HepG2 (cell line): ENCODE results near the gene RNF149. TPM values are rescaled to one million over a fixed set of nuclear protein-coding genes. Genes with fewer than 3 reads are reported as not detected.

ENCODE experiments used
- ATAC-seq: fragments of 200-7000 bp; cut with Tn5 transposase; 3 replicates; pipeline ENCODE4 v1.9.1; 2020; ENCODE audit warnings: mild to moderate bottlenecking, moderate library complexity
- BruUV-seq: library from RNA; stranded (reverse); fragments of 400-500 nt; replicated peaks from 2 replicates; lab custom pipeline; 2021; lab: Mats Ljungman, UMichigan
- CTCF ChIA-PET: fragments of 300-600 bp; formaldehyde crosslinking; extraction: SDS; loops from one replicate; lab custom pipeline; 2021; ENCODE audit warnings: low total read pairs, inconsistent platforms, low intra/inter-chr PET ratio; lab: Yijun Ruan, JAX
- POLR2A ChIA-PET: fragments of 350-600 bp; sonication (Branson Sonifier 250); formaldehyde crosslinking; loops from one replicate; lab custom pipeline; 2020; ENCODE audit warnings: antibody characterized with exemption, inconsistent platforms; lab: Yijun Ruan, JAX
- DNase-seq: peaks from one replicate; pipeline ENCODE4 v3.0.0-alpha.2; 2015; ENCODE audit warnings: low spot score
- FAIRE-seq: peaks from 3 replicates; lab custom pipeline; 2011; peaks lifted over from hg19 to GRCh38; lab: Jason Lieb, UNC
- H2AFZ ChIP-seq: one replicate; pipeline ENCODE4 v1.6.1; 2011; ENCODE audit warnings: low read length, inconsistent platforms
- H3K27ac ChIP-seq: fragments of 300-600 bp; 3 replicates; pipeline ENCODE4 v1.8.0; 2011; ENCODE audit warnings: mixed run types, mild to moderate bottlenecking, mixed read lengths, low read length, inconsistent platforms; ENCODE audit not compliant: insufficient read depth; ENCODE audit errors: extremely low read length
- H3K27me3 ChIP-seq, 2 experiments: fragments of 200-600 bp in 1 of 2; 2 replicates in 1 of 2; 3 replicates in 1 of 2; pipeline versions ENCODE4 v1.6.0 to v1.8.0; 2011; ENCODE audit warnings: low read length in 2 of 2, mild to moderate bottlenecking in 2 of 2, moderate library complexity in 2 of 2, inconsistent platforms in 1 of 2; ENCODE audit not compliant: insufficient read depth in 2 of 2, control insufficient read depth in 1 of 2
- H3K36me3 ChIP-seq, 2 experiments: fragments of 200-600 bp in 1 of 2; replicated peaks in 1 of 2; 2 replicates in 1 of 2; 3 replicates in 1 of 2; pipeline versions ENCODE4 v1.5.1 to v1.8.0; 2011; ENCODE audit warnings: low read length in 2 of 2, inconsistent platforms in 1 of 2; ENCODE audit not compliant: insufficient read depth in 2 of 2, control insufficient read depth in 1 of 2
- H3K4me1 ChIP-seq: 2 replicates; pipeline ENCODE4 v1.5.1; 2012; ENCODE audit warnings: low read length, inconsistent platforms; ENCODE audit not compliant: insufficient read depth
- H3K4me2 ChIP-seq: 2 replicates; pipeline ENCODE4 v1.6.0; 2011; ENCODE audit warnings: low read depth, low read length, inconsistent platforms
- H3K4me3 ChIP-seq, 3 experiments: fragments of 200-600 bp in 1 of 3; sonication (generic), shearing (Covaris generic) in 1 of 3; replicated peaks in 1 of 3; 2 replicates each; pipeline ENCODE4 v1.5.1; 2011 to 2016; ENCODE audit warnings: low read length in 3 of 3, inconsistent platforms in 2 of 3, low read depth in 2 of 3, mild to moderate bottlenecking in 2 of 3, control low read depth in 1 of 3, mixed read lengths in 1 of 3; ENCODE audit not compliant: insufficient read depth in 1 of 3
- H3K79me2 ChIP-seq: one replicate; pipeline ENCODE4 v1.6.1; 2011; ENCODE audit warnings: low read length, inconsistent platforms; ENCODE audit not compliant: insufficient read depth
- H3K9ac ChIP-seq: 2 replicates; pipeline ENCODE4 v1.6.0; 2011; ENCODE audit warnings: mild to moderate bottlenecking, low read depth, low read length, inconsistent platforms; ENCODE audit not compliant: insufficient read depth
- H3K9me3 ChIP-seq: 2 replicates; pipeline ENCODE4 v1.5.1; 2012; ENCODE audit warnings: mild to moderate bottlenecking, low read length
- H4K20me1 ChIP-seq: 2 replicates; pipeline ENCODE4 v1.6.0; 2011; ENCODE audit warnings: inconsistent platforms, mild to moderate bottlenecking, low read length, moderate library complexity; ENCODE audit not compliant: insufficient read depth
- AGO2 ChIP-seq: fragments of 200-400 bp; formaldehyde crosslinking; optimal IDR thresholded peaks from 2 replicates; pipeline ENCODE3; 2017; ENCODE audit warnings: mild to moderate bottlenecking, low read depth, low read length, moderate library complexity
- KDM2A ChIP-seq: sonication (generic); formaldehyde crosslinking; IDR thresholded peaks from 2 replicates; pipeline ENCODE4 v1.4.0; 2020; ENCODE audit warnings: low read depth, missing genetic modification reagents, borderline replicate concordance
- NCOA2 ChIP-seq: sonication (generic); formaldehyde crosslinking; IDR thresholded peaks from 2 replicates; pipeline ENCODE4 v1.8.0; 2022; ENCODE audit warnings: inconsistent platforms
- NFYB ChIP-seq: sonication (generic); formaldehyde crosslinking; IDR thresholded peaks from 2 replicates; pipeline ENCODE4 v1.4.0; 2020; ENCODE audit warnings: missing genetic modification reagents
- RXRB ChIP-seq: IDR thresholded peaks from 2 replicates; pipeline ENCODE4 v1.6.1; 2016; ENCODE audit warnings: borderline replicate concordance, missing genetic modification reagents, missing compliant biosample characterization
- SMARCC2 ChIP-seq: fragments of 450-650 bp; IDR thresholded peaks from 2 replicates; pipeline ENCODE4 v1.6.1; 2017; ENCODE audit warnings: antibody characterized with exemption, mild to moderate bottlenecking
- SSRP1 ChIP-seq: IDR thresholded peaks from 2 replicates; pipeline ENCODE4 v1.6.1; 2016; ENCODE audit warnings: control low read depth
- TCF7L2 ChIP-seq: IDR thresholded peaks from 2 replicates; pipeline ENCODE4 v1.6.1; 2011; ENCODE audit warnings: mild to moderate bottlenecking, low read depth, low read length, moderate library complexity
- ZBTB1 ChIP-seq: sonication (generic); formaldehyde crosslinking; IDR thresholded peaks from 2 replicates; pipeline ENCODE4 v1.4.0; 2020; ENCODE audit warnings: missing genetic modification reagents, borderline replicate concordance
- ZBTB38 ChIP-seq: sonication (generic); formaldehyde crosslinking; IDR thresholded peaks from 2 replicates; pipeline ENCODE4 v1.5.1; 2020; ENCODE audit warnings: mild to moderate bottlenecking, missing genetic modification reagents
- ZNF17 ChIP-seq: sonication (generic); formaldehyde crosslinking; IDR thresholded peaks from 2 replicates; pipeline ENCODE4 v1.5.0; 2020; ENCODE audit warnings: mild to moderate bottlenecking, missing genetic modification reagents
- ZNF225 ChIP-seq: sonication (generic); formaldehyde crosslinking; IDR thresholded peaks from 2 replicates; pipeline ENCODE4 v1.4.0; 2020; ENCODE audit warnings: mild to moderate bottlenecking, missing genetic modification reagents
- ZNF331 ChIP-seq: sonication (generic); formaldehyde crosslinking; IDR thresholded peaks from 2 replicates; pipeline ENCODE4 v1.4.0; 2020; ENCODE audit warnings: missing genetic modification reagents
- ZNF34 ChIP-seq: sonication (generic); formaldehyde crosslinking; IDR thresholded peaks from 2 replicates; pipeline ENCODE4 v1.4.0; 2020; ENCODE audit warnings: mild to moderate bottlenecking, missing genetic modification reagents, borderline replicate concordance
- ZNF530 ChIP-seq: sonication (generic); formaldehyde crosslinking; IDR thresholded peaks from 2 replicates; pipeline ENCODE4 v1.5.0; 2020; ENCODE audit warnings: low read depth, mild to moderate bottlenecking, missing genetic modification reagents
- WGBS: methylation state at CpG from one replicate; pipeline ENCODE4 v1.1.6; 2017; ENCODE audit warnings: low lambda C conversion rate; 5-methylcytosine and 5-hydroxymethylcytosine counted together
- in situ Hi-C: cut with HindIII; loops from 2 replicates; pipeline ENCODE4 v1.10.0; 2017; ENCODE audit warnings: low pct_unique_long_range_greater_than_20kb; ENCODE audit not compliant: extremely low pct_ligation_motif_present
- intact Hi-C: fragments of 100-400 bp; cut with micrococcal nuclease; formaldehyde crosslinking; loops from one replicate; pipeline ENCODE4 v1.10.0; 2022; ENCODE audit not compliant: unreplicated experiment
- polyA plus RNA-seq, 8 experiments: library from polyadenylated mRNA; depleted of rRNA in 3 of 8; stranded (reverse) in 7 of 8; unstranded in 1 of 8; fragments of >200 nt; fragmentation: Illumina TruSeq in 4 of 8; extraction: Trizol in 4 of 8; gene quantifications; 2 replicates each; pipeline versions ENCODE4 v1.2.1 to v1.2.3, GENCODE V29; 2011 to 2016; ENCODE audit warnings: low read depth in 4 of 8, missing spikeins in 1 of 8, mixed read lengths in 1 of 8; ENCODE audit not compliant: insufficient read depth in 1 of 8
- total RNA-seq, 5 experiments: library from RNA; depleted of rRNA; stranded (reverse); fragments of >200 nt; fragmentation: Illumina TruSeq; extraction: Trizol; gene quantifications; 2 replicates each; pipeline ENCODE4 v1.2.3, GENCODE V29; 2016; ENCODE audit warnings: low read depth in 1 of 5
- TF ChIP-seq, protein P1 (sequence below): sonication (generic); formaldehyde crosslinking; IDR thresholded peaks from 2 replicates; pipeline ENCODE4 v1.8.1; 2022; ENCODE audit warnings: low read depth, mild to moderate bottlenecking, missing genetic modification reagents
- TF ChIP-seq, protein P2 (sequence below): sonication (generic); formaldehyde crosslinking; IDR thresholded peaks from 2 replicates; pipeline ENCODE4 v1.8.1; 2023; ENCODE audit warnings: mild to moderate bottlenecking, moderate library complexity, missing genetic modification reagents
- TF ChIP-seq, protein P3 (sequence below): sonication (generic); formaldehyde crosslinking; IDR thresholded peaks from 2 replicates; pipeline ENCODE4 v1.4.0; 2020; ENCODE audit warnings: missing genetic modification reagents, mild to moderate bottlenecking, borderline replicate concordance

The RNF149 gene
- total and polyA plus RNA-seq, 2 of the 13 experiments (the other 11 are each of a cell fraction or from before 2014, with no cell fraction given), result 87.6 to 109 TPM

DNA sequence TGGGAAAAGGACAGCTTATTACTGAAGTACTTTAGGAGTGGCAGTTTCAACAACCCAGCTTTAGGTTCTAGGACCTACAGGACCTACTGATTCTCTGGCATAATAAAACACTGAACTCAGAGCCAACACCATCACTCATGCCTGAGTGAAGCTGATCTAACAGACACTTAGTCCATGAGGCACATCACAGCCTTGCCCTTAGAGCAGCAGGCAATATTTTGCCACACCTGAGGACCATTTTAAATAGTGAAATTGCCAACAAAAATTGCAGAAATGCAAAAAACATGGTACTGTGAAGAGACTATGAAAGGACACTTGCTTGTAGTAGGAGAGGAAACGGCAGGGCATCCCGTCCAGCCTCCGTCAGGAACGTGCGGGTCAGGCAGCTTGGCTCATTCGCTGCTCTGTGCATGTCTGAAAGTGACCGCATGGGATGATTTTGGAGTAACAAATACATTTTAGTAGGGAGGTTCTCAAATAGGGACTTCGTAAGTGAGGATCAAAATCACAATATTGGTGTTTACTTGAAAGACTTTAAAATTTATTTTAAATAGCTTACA is 37.7 kb downstream of the RNF149 start:
- no peaks in the 10 kb centered on the region for H4K20me1 ChIP-seq
- H3K9ac ChIP-seq, result no peak overlapping the region
- no peak overlapping the region for H3K4me3 ChIP-seq
- ATAC-seq (peak; percentile 13; the same call in 1 of the 3 replicates), DNase-seq (no peak), FAIRE-seq (no peak)
- no peak overlapping the region for H3K4me2 ChIP-seq
- no TSS peak for BruUV-seq
- H3K4me1 ChIP-seq, result peaks cover 46% of the 10 kb centered on the region
- peaks cover 8% of the 10 kb centered on the region for H3K79me2 ChIP-seq
- no peaks in the 10 kb centered on the region for H3K27me3 ChIP-seq
- H3K9me3 ChIP-seq, result no peaks in the 10 kb centered on the region
- H3K36me3 ChIP-seq, result peaks cover 24 to 71% of the 10 kb centered on the region in 2 experiments
- H2AFZ ChIP-seq, result no peak overlapping the region
- ChIA-PET POLR2A (interaction anchor here (1.4 to 2.7 kb wide), 3 partner anchors 14 to 38 kb away, joined by 3 to 10 read pairs (median 5); partner anchors contain the start of genes CNOT11 and RNF149), CTCF (no interaction called here)
- WGBS, result 89% methylated on average over 8 of the region's 8 CpGs
- H3K27ac ChIP-seq, result no peak overlapping the region
- in situ Hi-C loops (no loop called here), intact Hi-C loops (no loop called here)
- no peak for TF ChIP-seq SMARCC2
- TF ChIP-seq, protein P1, sequence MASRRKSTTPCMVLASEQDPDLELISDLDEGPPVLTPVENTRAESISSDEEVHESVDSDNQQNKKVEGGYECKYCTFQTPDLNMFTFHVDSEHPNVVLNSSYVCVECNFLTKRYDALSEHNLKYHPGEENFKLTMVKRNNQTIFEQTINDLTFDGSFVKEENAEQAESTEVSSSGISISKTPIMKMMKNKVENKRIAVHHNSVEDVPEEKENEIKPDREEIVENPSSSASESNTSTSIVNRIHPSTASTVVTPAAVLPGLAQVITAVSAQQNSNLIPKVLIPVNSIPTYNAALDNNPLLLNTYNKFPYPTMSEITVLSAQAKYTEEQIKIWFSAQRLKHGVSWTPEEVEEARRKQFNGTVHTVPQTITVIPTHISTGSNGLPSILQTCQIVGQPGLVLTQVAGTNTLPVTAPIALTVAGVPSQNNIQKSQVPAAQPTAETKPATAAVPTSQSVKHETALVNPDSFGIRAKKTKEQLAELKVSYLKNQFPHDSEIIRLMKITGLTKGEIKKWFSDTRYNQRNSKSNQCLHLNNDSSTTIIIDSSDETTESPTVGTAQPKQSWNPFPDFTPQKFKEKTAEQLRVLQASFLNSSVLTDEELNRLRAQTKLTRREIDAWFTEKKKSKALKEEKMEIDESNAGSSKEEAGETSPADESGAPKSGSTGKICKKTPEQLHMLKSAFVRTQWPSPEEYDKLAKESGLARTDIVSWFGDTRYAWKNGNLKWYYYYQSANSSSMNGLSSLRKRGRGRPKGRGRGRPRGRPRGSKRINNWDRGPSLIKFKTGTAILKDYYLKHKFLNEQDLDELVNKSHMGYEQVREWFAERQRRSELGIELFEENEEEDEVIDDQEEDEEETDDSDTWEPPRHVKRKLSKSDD (CRISPR knock-in tag), result 0 out of 2 replicates have a peak, but pooled peaks have one; percentile 2
- TF ChIP-seq TCF7L2, result no peak
- no peak for TF ChIP-seq ZNF17 (CRISPR knock-in tag)
- TF ChIP-seq ZBTB38 (CRISPR knock-in tag), result peak; percentile 62; the same call in 1 of the 2 replicates
- no peak for TF ChIP-seq NCOA2 (CRISPR knock-in tag)
- TF ChIP-seq NFYB (CRISPR knock-in tag), result no peak
- TF ChIP-seq, protein P2, sequence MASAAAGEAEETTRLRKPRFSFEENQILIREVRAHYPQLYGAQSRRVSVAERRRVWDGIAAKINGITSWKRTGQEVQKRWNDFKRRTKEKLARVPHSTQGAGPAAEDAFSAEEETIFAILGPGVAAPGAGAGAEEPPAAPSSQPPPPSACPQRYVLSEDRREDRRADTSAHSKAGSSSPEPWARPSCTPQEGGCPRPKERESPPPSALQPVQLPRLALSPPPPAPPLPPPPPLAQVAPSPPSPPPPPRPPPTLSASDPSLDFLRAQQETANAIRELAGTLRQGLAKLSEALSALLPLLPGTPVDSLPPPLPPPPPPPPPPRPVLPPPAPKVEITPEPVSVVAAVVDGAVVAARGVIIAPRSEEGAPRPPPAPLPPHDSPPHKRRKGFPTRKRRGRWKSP (CRISPR knock-in tag), result 0 out of 2 replicates have a peak, but pooled peaks have one; percentile 40
- TF ChIP-seq, protein P3, sequence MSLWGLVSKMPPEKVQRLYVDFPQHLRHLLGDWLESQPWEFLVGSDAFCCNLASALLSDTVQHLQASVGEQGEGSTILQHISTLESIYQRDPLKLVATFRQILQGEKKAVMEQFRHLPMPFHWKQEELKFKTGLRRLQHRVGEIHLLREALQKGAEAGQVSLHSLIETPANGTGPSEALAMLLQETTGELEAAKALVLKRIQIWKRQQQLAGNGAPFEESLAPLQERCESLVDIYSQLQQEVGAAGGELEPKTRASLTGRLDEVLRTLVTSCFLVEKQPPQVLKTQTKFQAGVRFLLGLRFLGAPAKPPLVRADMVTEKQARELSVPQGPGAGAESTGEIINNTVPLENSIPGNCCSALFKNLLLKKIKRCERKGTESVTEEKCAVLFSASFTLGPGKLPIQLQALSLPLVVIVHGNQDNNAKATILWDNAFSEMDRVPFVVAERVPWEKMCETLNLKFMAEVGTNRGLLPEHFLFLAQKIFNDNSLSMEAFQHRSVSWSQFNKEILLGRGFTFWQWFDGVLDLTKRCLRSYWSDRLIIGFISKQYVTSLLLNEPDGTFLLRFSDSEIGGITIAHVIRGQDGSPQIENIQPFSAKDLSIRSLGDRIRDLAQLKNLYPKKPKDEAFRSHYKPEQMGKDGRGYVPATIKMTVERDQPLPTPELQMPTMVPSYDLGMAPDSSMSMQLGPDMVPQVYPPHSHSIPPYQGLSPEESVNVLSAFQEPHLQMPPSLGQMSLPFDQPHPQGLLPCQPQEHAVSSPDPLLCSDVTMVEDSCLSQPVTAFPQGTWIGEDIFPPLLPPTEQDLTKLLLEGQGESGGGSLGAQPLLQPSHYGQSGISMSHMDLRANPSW (CRISPR knock-in tag), result 0 out of 2 replicates have a peak, but pooled peaks have one; percentile 13
- TF ChIP-seq KDM2A (CRISPR knock-in tag), result peak; percentile 41
- TF ChIP-seq ZNF225, result no peak
- TF ChIP-seq ZNF34 (CRISPR knock-in tag), result no peak
- TF ChIP-seq ZNF530 (CRISPR knock-in tag), result no peak
- no peak for TF ChIP-seq RXRB (CRISPR knock-in tag)
- TF ChIP-seq AGO2, result peak; percentile 8
- no peak for TF ChIP-seq ZBTB1 (CRISPR knock-in tag)
- TF ChIP-seq SSRP1 (CRISPR knock-in tag), result peak; percentile 90
- TF ChIP-seq ZNF331 (CRISPR knock-in tag), result 0 out of 2 replicates have a peak, but pooled peaks have one; percentile 2
